GM12878 (cell line): ENCODE measurements around the gene ACKR2. TPM values are rescaled to one million over a fixed set of nuclear protein-coding genes. Genes with fewer than 3 reads are reported as not detected.

Experiments
- ATAC-seq: fragments of 200-7000 bp; cut with Tn5 transposase; 3 replicates; pipeline ENCODE4 v1.9.1; 2020; ENCODE audit warnings: mild to moderate bottlenecking, moderate library complexity
- BruUV-seq: library from RNA; stranded (reverse); fragments of 400-500 nt; replicated peaks from 2 replicates; lab custom pipeline; 2021; lab: Mats Ljungman, UMichigan
- CTCF ChIA-PET: fragments of 300-600 bp; sonication (Branson Sonifier 250); formaldehyde crosslinking; extraction: SDS; loops from one replicate; lab custom pipeline; 2021; ENCODE audit warnings: inconsistent platforms; lab: Yijun Ruan, JAX
- POLR2A ChIA-PET: fragments of 350-600 bp; formaldehyde crosslinking; extraction: SDS; loops from one replicate; lab custom pipeline; 2021; ENCODE audit warnings: inconsistent platforms; lab: Charles Lee
- RAD21 ChIA-PET: fragments of 300-600 bp; sonication (Branson Sonifier 250); formaldehyde crosslinking; loops from one replicate; lab custom pipeline; 2023; ENCODE audit warnings: antibody characterized with exemption; ENCODE audit not compliant: unreplicated experiment; lab: Charles Lee
- SMC1A ChIA-PET: fragments of 300-600 bp; sonication (Branson Sonifier 250); formaldehyde crosslinking; loops from one replicate; lab custom pipeline; 2023; ENCODE audit not compliant: unreplicated experiment, uncharacterized antibody; lab: Charles Lee
- DNase-seq: peaks from one replicate; pipeline ENCODE4 v3.0.0-alpha.2; 2011; ENCODE audit warnings: low read depth, low spot score
- FAIRE-seq: peaks from 3 replicates; lab custom pipeline; 2011; peaks lifted over from hg19 to GRCh38; lab: Jason Lieb, UNC
- H2AFZ ChIP-seq: 2 replicates; pipeline ENCODE4 v1.6.0; 2011; ENCODE audit warnings: low read depth, low read length, control low read depth; ENCODE audit not compliant: control insufficient read depth
- H3K27ac ChIP-seq: 2 replicates; pipeline ENCODE4 v1.5.1; 2011; ENCODE audit warnings: control low read depth; ENCODE audit not compliant: control insufficient read depth, insufficient read depth
- H3K27me3 ChIP-seq, 2 experiments: replicated peaks in 1 of 2; 2 replicates each; pipeline versions ENCODE4 v1.6.0 to v1.6.1; 2011; ENCODE audit warnings: low read length in 1 of 2; ENCODE audit not compliant: control insufficient read depth in 2 of 2, insufficient read depth in 2 of 2
- H3K36me3 ChIP-seq, 2 experiments: 2 replicates each; pipeline ENCODE4 v1.5.1; 2011; ENCODE audit warnings: low read length in 1 of 2; ENCODE audit not compliant: control insufficient read depth in 2 of 2, insufficient read depth in 2 of 2
- H3K4me1 ChIP-seq: 2 replicates; pipeline ENCODE4 v1.6.1; 2011; ENCODE audit warnings: mild to moderate bottlenecking, low read length, moderate library complexity, mixed read lengths; ENCODE audit not compliant: control insufficient read depth, insufficient read depth
- H3K4me2 ChIP-seq: 2 replicates; pipeline ENCODE4 v1.6.0; 2011; ENCODE audit warnings: control low read depth; ENCODE audit not compliant: control insufficient read depth, insufficient read depth
- H3K4me3 ChIP-seq: fragments of 200-600 bp; sonication (generic); 2 replicates; pipeline ENCODE4 v1.5.1; 2016
- H3K79me2 ChIP-seq: 2 replicates; pipeline ENCODE4 v1.6.0; 2011; ENCODE audit warnings: low read length; ENCODE audit not compliant: control insufficient read depth, insufficient read depth
- H3K9ac ChIP-seq: 2 replicates; pipeline ENCODE4 v1.8.0; 2011; ENCODE audit warnings: low read length, control low read depth, mixed read lengths; ENCODE audit not compliant: control insufficient read depth, insufficient read depth
- H3K9me3 ChIP-seq: replicated peaks from 3 replicates; pipeline ENCODE4 v1.5.1; 2011; ENCODE audit warnings: mild to moderate bottlenecking, low read length; ENCODE audit not compliant: control insufficient read depth, insufficient read depth
- H4K20me1 ChIP-seq: 2 replicates; pipeline ENCODE4 v1.6.0; 2011; ENCODE audit not compliant: control insufficient read depth, insufficient read depth
- CEBPB ChIP-seq, 2 experiments: fragments of 150-350 bp in 1 of 2; IDR thresholded peaks; 2 replicates each; pipeline ENCODE4 v1.6.1; 2012 to 2014; ENCODE audit warnings: low read depth in 2 of 2, low read length in 2 of 2, borderline replicate concordance in 1 of 2, inconsistent platforms in 1 of 2
- IRF5 ChIP-seq: fragments of 450-650 bp; IDR thresholded peaks from 2 replicates; pipeline ENCODE4 v1.6.1; 2017; ENCODE audit warnings: borderline replicate concordance
- USF1 ChIP-seq: IDR thresholded peaks from 2 replicates; pipeline ENCODE4 v1.6.1; 2011; ENCODE audit warnings: borderline replicate concordance, low read depth, mild to moderate bottlenecking, moderate library complexity, mixed read lengths, low read length; ENCODE audit not compliant: insufficient read depth; ENCODE audit errors: extremely low read length
- WGBS: methylation state at CpG from one replicate; pipeline ENCODE4 v1.1.6; 2016; ENCODE audit warnings: low lambda C conversion rate; ENCODE audit not compliant: insufficient replicate concordance, insufficient coverage; ENCODE audit errors: missing lambda C conversion rate; 5-methylcytosine and 5-hydroxymethylcytosine counted together
- in situ Hi-C: fragments of 300-500 bp; cut with MboI; formaldehyde crosslinking; loops from 9 replicates; pipeline ENCODE4 v1.14.3; 2018; ENCODE audit warnings: mixed read lengths
- intact Hi-C: fragments of 100-400 bp; cut with micrococcal nuclease; formaldehyde crosslinking; loops from one replicate; pipeline ENCODE4 v1.14.2; 2022; ENCODE audit not compliant: unreplicated experiment
- polyA plus RNA-seq, 11 experiments: library from polyadenylated mRNA; depleted of rRNA in 4 of 11; unstranded in 6 of 11; stranded (reverse) in 5 of 11; fragments of >200 nt; fragmentation: Nextera tagmentation in 4 of 11; fragmentation: Illumina TruSeq in 1 of 11; extraction: Ambion mirVana in 4 of 11; extraction: Trizol in 1 of 11; gene quantifications; 1 replicate in 1 of 11; 2 replicates in 10 of 11; pipeline versions ENCODE4 v1.2.1 to v1.2.3, GENCODE V29; 2011 to 2016; ENCODE audit warnings: inconsistent platforms in 2 of 11, missing spikeins in 2 of 11, low read depth in 1 of 11
- total RNA-seq, 4 experiments: library from RNA; depleted of rRNA in 3 of 4; stranded (reverse); fragments of >200 nt in 3 of 4; fragmentation: Illumina TruSeq in 1 of 4; extraction: Trizol in 1 of 4; gene quantifications; 2 replicates each; pipeline versions ENCODE4 v1.2.1 to v1.2.3, GENCODE V29; 2013 to 2021

Gene ACKR2
- total and polyA plus RNA-seq, 10 of the 15 experiments (the other 5 are each of a cell fraction or from before 2014, with no cell fraction given): 0.05 to 0.91 (median 0.23) TPM; not detected in 2

- 75% methylated on average over 3 of the region's 3 CpGs for WGBS
- Histone ChIP-seq H3K27ac (no peak overlapping the region), H3K4me2 (no peak overlapping the region), H3K9me3 (no peaks in the 10 kb centered on the region), H3K36me3 (no peaks in the 10 kb centered on the region), H4K20me1 (no peaks in the 10 kb centered on the region), H3K27me3 (no peaks in the 10 kb centered on the region), H3K4me3 (no peak overlapping the region), H3K9ac (no peak overlapping the region), H2AFZ (no peak overlapping the region), H3K4me1 (no peaks in the 10 kb centered on the region), H3K79me2 (no peaks in the 10 kb centered on the region)
- FAIRE-seq (no peak), ATAC-seq (no peak), DNase-seq (no peak)
- BruUV-seq: no TSS peak
- CTCF ChIA-PET: no interaction called here
- in situ Hi-C loops (no loop called here), intact Hi-C loops (no loop called here)
- SMC1A ChIA-PET: no interaction called here
- TF ChIP-seq USF1 (no peak), IRF5 (no peak), CEBPB (IDR thresholded peaks at IDR 0.05; ENCODE audit: borderline replicate concordance in 1 of 2, low read depth in 2 of 2, low read length in 2 of 2) (no peak)
- RAD21 ChIA-PET: no interaction called here
- POLR2A ChIA-PET: no interaction called here
Measured at GRCh38 chr3:42764115-42764514, 45.1 kb upstream of the ACKR2 start.
